Measurements from ENCODE around the gene HSD11B1. TPM values are rescaled to one million over a fixed set of nuclear protein-coding genes. Genes with fewer than 3 reads are reported as not detected.
"Not testable (repeated sequence)": the region's sequence is repeated elsewhere in the genome, so short reads cannot be mapped to it uniquely, and the experiment has no call there.

HSD11B1 gene
- total RNA-seq, 1 donor from 2014 or later, result 15.1 TPM

- intact Hi-C loops (cut with micrococcal nuclease), result loop anchor here (1.0 to 5.0 kb wide), 3 partner anchors 10 to 152 kb away; partner anchors contain the start of gene UTP25
- Mint-ChIP-seq H3K4me3 (peak within 1 kb of the TSS; percentile 89), H3K9me3 (peaks cover 5% of the 10 kb centered on the region), H3K27ac (peak within 1 kb of the TSS; percentile 79), H3K4me1 (peaks cover 75% of the 10 kb centered on the region), H3K36me3 (ENCODE audit: low read depth) (peaks cover 32% of the 10 kb centered on the region), H3K27me3 (peaks cover 6% of the 10 kb centered on the region)
- DNase-seq, result peak; percentile 82
Observed at GRCh38 chr1:209674957-209675564, 29.6 kb upstream of the HSD11B1 start, which contains the start of gene G0S2. TSS of gene G0S2 (plus strand) at chr1:209675412. CDS start at chr1:209675685, 273 bp downstream.

- peaks cover 9% of the 10 kb centered on the region for H3K27me3 Mint-ChIP-seq
- peak; percentile 69 for DNase-seq
- peaks cover 70% of the 10 kb centered on the region for H3K4me1 Mint-ChIP-seq
- intact Hi-C loops (cut with micrococcal nuclease), result loop anchor here (1.0 to 5.0 kb wide), 3 partner anchors 10 to 152 kb away; partner anchors contain the start of gene UTP25
- H3K4me3 Mint-ChIP-seq, result peak overlapping the region; percentile 89
- H3K36me3 Mint-ChIP-seq (ENCODE audit: low read depth), result peaks cover 33% of the 10 kb centered on the region
- peaks cover 5% of the 10 kb centered on the region for H3K9me3 Mint-ChIP-seq
- H3K27ac Mint-ChIP-seq, result peak overlapping the region; percentile 79
Observed at GRCh38 chr1:209675565-209676154, 29.0 kb upstream of the HSD11B1 start.

GRCh38 chr1:209678981-209679539 lies 25.6 kb upstream of the HSD11B1 start:
- H3K9me3 Mint-ChIP-seq, result no peaks in the 10 kb centered on the region
- H3K27ac Mint-ChIP-seq, result no peak overlapping the region
- peaks cover 40% of the 10 kb centered on the region for H3K4me1 Mint-ChIP-seq
- DNase-seq, result no peak
- H3K36me3 Mint-ChIP-seq (ENCODE audit: low read depth), result peaks cover 26% of the 10 kb centered on the region
- no peak overlapping the region for H3K4me3 Mint-ChIP-seq
- H3K27me3 Mint-ChIP-seq, result peaks cover 12% of the 10 kb centered on the region
- intact Hi-C loops (cut with micrococcal nuclease), result loop anchor here (1.0 to 5.0 kb wide), 4 partner anchors 14 to 148 kb away; partner anchors contain the start of genes HSD11B1 and UTP25

DNA sequence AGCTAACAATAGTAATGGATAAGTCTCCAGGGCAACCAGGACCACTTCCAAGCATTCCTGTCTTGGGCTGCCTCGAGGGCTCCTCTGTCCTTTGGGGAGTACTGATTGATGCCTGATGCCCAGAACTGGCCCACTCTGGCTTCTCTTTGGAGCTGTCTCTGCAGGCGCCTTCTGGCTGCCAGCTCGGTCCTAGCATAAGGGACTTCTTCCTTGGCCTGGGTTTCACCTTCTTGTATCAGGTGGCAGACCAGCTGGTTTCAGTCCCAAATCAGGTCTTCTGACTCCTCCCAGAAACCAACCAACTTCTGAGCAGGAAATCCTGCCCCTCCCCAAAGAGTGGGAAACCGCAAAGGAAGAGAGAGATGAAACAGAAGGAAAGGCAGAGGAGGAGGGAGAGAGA lies 18.8 kb upstream of the HSD11B1 start:
- Mint-ChIP-seq H3K27ac (peak overlapping the region; percentile 81), H3K27me3 (peaks cover 3% of the 10 kb centered on the region), H3K36me3 (ENCODE audit: low read depth) (peaks cover 14% of the 10 kb centered on the region), H3K4me1 (peaks cover 39% of the 10 kb centered on the region), H3K9me3 (no peaks in the 10 kb centered on the region), H3K4me3 (peak overlapping the region; percentile 76)
- DNase-seq, result peak; percentile 88
- intact Hi-C loops (cut with micrococcal nuclease), result loop anchor here (1.0 to 5.0 kb wide), 2 partner anchors 11 to 99 kb away; partner anchors contain the start of gene G0S2

DNA sequence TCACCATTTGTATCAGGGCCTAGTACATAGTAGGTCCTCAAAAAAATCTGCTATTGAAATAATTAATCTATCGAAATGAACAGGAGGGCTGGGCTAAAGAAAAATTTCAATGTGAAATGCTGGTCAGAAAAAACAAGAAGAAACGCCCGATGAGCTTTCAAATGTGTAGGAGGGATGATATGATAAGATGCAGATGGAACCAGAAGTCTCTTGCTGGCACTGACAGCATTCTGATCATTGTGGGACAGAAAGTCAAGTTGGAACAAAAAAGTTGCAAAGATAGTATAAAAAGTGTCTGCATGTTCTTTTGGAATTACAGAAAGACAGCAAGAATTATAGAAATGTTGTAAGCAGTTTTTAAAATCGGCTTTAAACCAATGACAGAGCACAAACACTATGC lies 18.3 kb upstream of the HSD11B1 start:
- intact Hi-C loops (cut with micrococcal nuclease), result loop anchor here (5.0 kb wide), 1 partner anchor 99 kb away; no protein-coding TSS in a partner anchor
- Mint-ChIP-seq H3K9me3 (no peaks in the 10 kb centered on the region), H3K27me3 (no peaks in the 10 kb centered on the region), H3K4me3 (peak overlapping the region; percentile 76), H3K36me3 (ENCODE audit: low read depth) (peaks cover 14% of the 10 kb centered on the region), H3K27ac (peak overlapping the region; percentile 81), H3K4me1 (peaks cover 43% of the 10 kb centered on the region)
- no peak for DNase-seq

DNA sequence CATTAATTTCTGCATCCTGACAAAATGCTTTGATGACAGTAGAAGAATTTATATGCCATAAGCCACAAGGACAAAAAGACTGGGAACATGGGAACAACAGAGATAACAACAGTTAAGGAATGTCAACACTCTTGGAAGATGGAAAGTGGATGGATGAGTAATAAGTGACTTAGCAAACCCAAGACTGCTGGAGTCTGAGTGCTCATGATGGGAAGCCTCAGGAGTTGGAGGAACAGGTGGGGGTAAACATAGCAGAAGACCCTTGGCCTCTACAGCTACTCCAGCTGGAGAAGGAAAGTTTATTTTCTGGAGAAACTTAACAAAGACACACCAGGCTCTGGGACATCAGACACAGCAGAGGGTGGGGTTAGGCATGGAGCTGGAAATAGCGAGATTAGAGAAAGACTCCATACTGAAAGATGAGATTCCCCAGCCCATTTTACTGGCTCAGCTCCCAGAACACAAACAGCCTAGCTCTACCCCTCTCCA lies 15.9 kb upstream of the HSD11B1 start:
- H3K27me3 Mint-ChIP-seq, result no peaks in the 10 kb centered on the region
- peaks cover 14% of the 10 kb centered on the region for H3K36me3 Mint-ChIP-seq (ENCODE audit: low read depth)
- H3K27ac Mint-ChIP-seq, result no peak overlapping the region
- peaks cover 59% of the 10 kb centered on the region for H3K4me1 Mint-ChIP-seq
- H3K4me3 Mint-ChIP-seq, result no peak overlapping the region
- DNase-seq, result no peak
- intact Hi-C loops (cut with micrococcal nuclease), result loop anchor here (5.0 kb wide), 1 partner anchor 101 kb away; no protein-coding TSS in a partner anchor
- H3K9me3 Mint-ChIP-seq, result no peaks in the 10 kb centered on the region

DNA sequence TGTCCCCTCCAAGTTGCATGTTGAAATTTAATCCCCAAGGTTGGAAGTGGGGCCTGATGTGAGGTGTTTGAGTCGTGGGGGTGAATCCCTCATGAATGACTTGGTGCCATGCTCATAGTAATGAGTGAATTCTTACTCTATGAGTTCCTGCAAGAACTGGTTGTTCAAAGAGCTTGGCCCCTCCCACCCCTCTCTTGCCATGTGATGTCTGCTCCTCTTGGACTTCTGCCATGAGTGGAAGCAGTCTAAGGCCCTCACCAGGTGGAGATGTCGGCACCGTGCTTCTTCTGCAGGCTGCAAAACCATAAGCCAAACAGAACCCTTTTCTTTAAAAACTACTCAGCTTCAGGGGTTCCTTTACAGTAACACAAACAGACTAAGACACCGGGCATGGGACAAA lies 15.2 kb upstream of the HSD11B1 start:
- Mint-ChIP-seq H3K4me1 (peaks cover 66% of the 10 kb centered on the region), H3K27ac (no peak overlapping the region), H3K4me3 (no peak overlapping the region), H3K27me3 (no peaks in the 10 kb centered on the region), H3K9me3 (no peaks in the 10 kb centered on the region), H3K36me3 (ENCODE audit: low read depth) (peaks cover 14% of the 10 kb centered on the region)
- DNase-seq, result no peak
- intact Hi-C loops (cut with micrococcal nuclease), result loop anchor here (5.0 kb wide), 1 partner anchor 102 kb away; no protein-coding TSS in a partner anchor

DNA sequence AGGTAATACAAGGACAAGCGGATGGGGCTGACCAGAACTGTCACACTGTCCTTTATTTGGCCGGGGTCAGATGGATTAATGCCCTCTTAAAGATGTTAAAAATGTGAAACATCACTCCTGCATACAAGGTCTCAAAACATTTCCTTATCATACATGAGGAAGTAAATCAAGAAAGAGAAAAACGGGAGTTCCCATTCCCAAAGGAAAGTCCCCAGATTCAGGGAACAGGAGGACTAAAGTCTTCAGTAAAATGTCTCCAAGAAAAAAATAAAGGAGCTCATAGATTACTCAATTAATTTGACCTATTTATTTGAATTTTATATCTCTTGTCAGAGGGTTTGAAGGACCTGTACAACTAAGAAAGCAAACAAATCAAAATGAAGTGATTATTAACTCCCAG lies 13.4 kb upstream of the HSD11B1 start:
- H3K9me3 Mint-ChIP-seq, result no peaks in the 10 kb centered on the region
- H3K27me3 Mint-ChIP-seq, result no peaks in the 10 kb centered on the region
- peaks cover 15% of the 10 kb centered on the region for H3K36me3 Mint-ChIP-seq (ENCODE audit: low read depth)
- intact Hi-C loops (cut with micrococcal nuclease), result no loop called here
- peaks cover 66% of the 10 kb centered on the region for H3K4me1 Mint-ChIP-seq
- DNase-seq, result no peak
- no peak overlapping the region for H3K27ac Mint-ChIP-seq
- H3K4me3 Mint-ChIP-seq, result no peak overlapping the region

- Mint-ChIP-seq H3K4me1 (peaks cover 64% of the 10 kb centered on the region), H3K27ac (peak overlapping the region; percentile 70), H3K4me3 (no peak overlapping the region), H3K27me3 (no peaks in the 10 kb centered on the region), H3K36me3 (ENCODE audit: low read depth) (peaks cover 21% of the 10 kb centered on the region), H3K9me3 (no peaks in the 10 kb centered on the region)
- no peak for DNase-seq
- intact Hi-C loops (cut with micrococcal nuclease), result loop anchor here (2.0 kb wide), 3 partner anchors 41 to 115 kb away; no protein-coding TSS in a partner anchor
Observed at GRCh38 chr1:209692296-209692695, 12.3 kb upstream of the HSD11B1 start.

DNA sequence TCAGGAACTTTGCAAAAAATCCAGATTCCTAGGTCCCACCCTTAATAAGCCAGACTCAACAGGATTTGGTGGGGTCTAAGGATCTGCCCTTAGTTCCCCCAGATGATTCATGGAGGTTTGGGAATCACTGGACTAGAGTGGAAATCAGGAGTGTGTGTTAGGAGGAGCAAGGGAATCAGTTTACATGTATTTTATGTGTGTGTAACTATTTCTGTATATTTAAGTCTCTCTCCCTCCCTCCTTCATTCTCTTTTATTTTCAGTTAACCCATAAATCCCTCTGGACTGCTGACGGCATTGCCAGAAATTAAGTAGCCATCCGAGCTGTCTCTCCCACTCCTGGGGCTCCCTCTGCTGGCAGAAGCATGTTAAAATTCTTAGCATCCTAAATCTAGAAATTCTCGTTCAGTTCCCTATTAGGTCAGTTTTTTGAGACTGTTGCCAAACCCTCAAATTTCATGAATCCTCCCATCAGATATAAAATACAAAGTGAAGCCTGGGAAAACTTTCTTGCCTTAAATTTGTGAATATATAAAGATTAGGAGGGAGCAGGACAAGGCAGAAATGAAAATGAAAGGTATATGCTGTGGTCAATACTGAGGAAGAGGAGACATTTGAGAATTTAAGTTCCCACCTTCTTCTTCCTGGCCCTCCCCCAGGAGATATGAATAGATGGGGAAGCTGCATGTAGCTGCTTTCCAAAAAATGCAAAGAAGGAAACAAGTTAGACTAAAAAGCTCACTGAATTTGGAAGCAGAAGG lies 11.7 kb upstream of the HSD11B1 start:
- intact Hi-C loops (cut with micrococcal nuclease), result loop anchor here (1.0 to 2.0 kb wide), 8 partner anchors 14 to 124 kb away; no protein-coding TSS in a partner anchor
- H3K36me3 Mint-ChIP-seq (ENCODE audit: low read depth), result peaks cover 17% of the 10 kb centered on the region
- peak overlapping the region; percentile 57 for H3K27ac Mint-ChIP-seq
- peaks cover 62% of the 10 kb centered on the region for H3K4me1 Mint-ChIP-seq
- no peaks in the 10 kb centered on the region for H3K9me3 Mint-ChIP-seq
- H3K27me3 Mint-ChIP-seq, result no peaks in the 10 kb centered on the region
- peak overlapping the region; percentile 37 for H3K4me3 Mint-ChIP-seq
- DNase-seq, result peak; percentile 92

DNA sequence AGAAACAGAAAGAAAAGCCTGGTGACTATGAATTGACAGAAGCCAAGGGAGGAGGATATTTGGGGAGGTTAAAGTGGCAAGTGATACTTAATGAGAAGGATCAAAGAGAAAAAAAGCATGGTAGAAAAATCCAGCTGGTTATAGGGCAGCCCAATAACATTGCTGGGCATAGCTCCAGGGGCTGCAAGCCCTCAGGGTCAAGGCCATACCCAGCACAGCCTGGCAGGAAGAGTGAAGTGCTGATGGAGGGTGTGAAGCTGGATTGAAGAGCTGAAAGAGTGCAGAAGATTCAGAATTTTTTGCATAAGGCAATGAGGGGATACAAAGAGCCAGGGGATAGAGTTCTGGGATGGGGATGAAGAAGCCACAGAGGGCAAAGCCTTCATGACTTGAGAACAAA lies 8.0 kb upstream of the HSD11B1 start:
- H3K9me3 Mint-ChIP-seq, result peaks cover 3% of the 10 kb centered on the region
- peak overlapping the region; percentile 76 for H3K27ac Mint-ChIP-seq
- DNase-seq, result no peak
- H3K27me3 Mint-ChIP-seq, result no peaks in the 10 kb centered on the region
- H3K4me3 Mint-ChIP-seq, result peak overlapping the region; percentile 4
- H3K36me3 Mint-ChIP-seq (ENCODE audit: low read depth), result peaks cover 35% of the 10 kb centered on the region
- intact Hi-C loops (cut with micrococcal nuclease), result no loop called here
- H3K4me1 Mint-ChIP-seq, result peaks cover 72% of the 10 kb centered on the region

- no peaks in the 10 kb centered on the region for H3K27me3 Mint-ChIP-seq
- DNase-seq, result no peak
- H3K4me1 Mint-ChIP-seq, result peaks cover 75% of the 10 kb centered on the region
- H3K4me3 Mint-ChIP-seq, result peak overlapping the region; percentile 6
- H3K27ac Mint-ChIP-seq, result peak overlapping the region; percentile 76
- peaks cover 36% of the 10 kb centered on the region for H3K36me3 Mint-ChIP-seq (ENCODE audit: low read depth)
- intact Hi-C loops (cut with micrococcal nuclease), result no loop called here
- H3K9me3 Mint-ChIP-seq, result peaks cover 5% of the 10 kb centered on the region
Observed at GRCh38 chr1:209697126-209697525, 7.5 kb upstream of the HSD11B1 start.

- H3K9me3 Mint-ChIP-seq; intact Hi-C loops (cut with micrococcal nuclease); H3K27me3 Mint-ChIP-seq; DNase-seq: not testable (repeated sequence)
- peak overlapping the region; percentile 16 for H3K4me3 Mint-ChIP-seq
- H3K27ac Mint-ChIP-seq, result peak overlapping the region; percentile 36
- H3K4me1 Mint-ChIP-seq, result peaks cover 69% of the 10 kb centered on the region
- H3K36me3 Mint-ChIP-seq (ENCODE audit: low read depth), result peaks cover 50% of the 10 kb centered on the region
Observed at GRCh38 chr1:209700686-209701085, 4.0 kb upstream of the HSD11B1 start.

Measured in activated CD4-positive, alpha-beta T cell treated with anti-CD3 and anti-CD28 coated beads, Interleukin-2, amount 10 ng/mL, durations not matched to agents 24 days and 14 days (primary cell).